GF-D8 (cell line): ENCODE results near the gene NGEF.

Source experiments
- DNase-seq: peaks from one replicate; lab custom pipeline; 2025; lab: John Stamatoyannopoulos, UW

NGEF gene

GRCh38 chr2:232970051-232970450 is 43.0 kb downstream of the NGEF start:
- DNase-seq = no peak

GRCh38 chr2:232967474-232967873 is 45.6 kb downstream of the NGEF start:
- DNase-seq = no peak

DNA sequence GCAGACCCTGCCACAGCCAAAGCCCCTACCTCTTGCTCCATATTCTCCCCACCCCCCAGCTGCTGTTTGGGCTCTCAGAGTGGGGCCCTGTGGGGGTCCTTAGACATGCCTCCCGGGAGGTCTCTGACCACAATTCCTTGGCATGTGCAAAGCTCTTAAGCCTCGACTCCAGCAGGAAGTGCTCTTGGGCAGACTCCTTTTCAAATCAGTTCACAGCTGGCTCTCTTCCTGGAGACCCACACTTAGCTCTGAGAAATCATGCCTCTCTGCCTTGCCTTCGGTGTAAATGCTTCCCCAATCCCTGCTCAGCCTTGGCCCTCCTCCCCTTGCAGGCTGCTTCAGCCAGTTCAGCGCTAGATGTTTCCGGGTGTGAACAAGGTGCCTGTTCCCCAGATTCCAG is 46.9 kb downstream of the NGEF start:
- DNase-seq = no peak

DNA sequence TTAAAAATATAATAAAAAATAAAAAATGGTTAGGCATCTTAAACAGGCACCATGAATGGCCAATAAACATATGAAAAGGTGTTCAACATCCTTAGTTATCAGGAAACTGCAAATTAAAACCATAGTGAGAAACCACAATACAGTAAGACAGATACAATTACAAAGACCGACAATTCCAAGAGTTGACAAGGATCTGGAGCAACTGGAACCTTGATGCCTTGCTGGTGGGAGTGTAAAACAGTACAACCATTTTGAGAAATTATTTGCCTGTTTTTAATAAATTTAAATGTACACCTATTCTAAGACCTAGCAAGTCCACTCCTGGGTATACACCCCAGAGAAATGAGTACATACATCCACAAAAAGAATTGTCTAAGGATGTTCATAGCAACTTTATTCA is 49.1 kb downstream of the NGEF start:
- DNase-seq = no peak

DNA sequence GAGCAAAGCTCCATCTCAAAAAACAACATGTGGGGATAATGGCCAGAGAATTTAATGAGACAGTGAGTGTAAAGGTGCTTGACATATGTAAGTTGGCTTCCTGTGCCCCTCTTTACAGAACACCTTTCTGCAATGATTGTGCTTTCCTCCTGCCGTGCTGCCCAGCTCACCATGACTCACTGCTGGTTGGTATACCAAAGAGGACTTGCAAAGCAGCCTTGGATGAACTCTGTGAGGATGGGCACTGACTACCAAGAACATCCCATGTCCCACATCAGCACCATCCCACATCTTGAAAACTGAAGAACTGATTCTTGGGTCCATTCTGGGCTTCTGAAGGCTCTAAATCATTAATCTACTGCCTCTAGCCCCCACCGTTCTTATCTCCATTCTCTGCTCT is 52.2 kb downstream of the NGEF start:
- DNase-seq = no peak

DNA sequence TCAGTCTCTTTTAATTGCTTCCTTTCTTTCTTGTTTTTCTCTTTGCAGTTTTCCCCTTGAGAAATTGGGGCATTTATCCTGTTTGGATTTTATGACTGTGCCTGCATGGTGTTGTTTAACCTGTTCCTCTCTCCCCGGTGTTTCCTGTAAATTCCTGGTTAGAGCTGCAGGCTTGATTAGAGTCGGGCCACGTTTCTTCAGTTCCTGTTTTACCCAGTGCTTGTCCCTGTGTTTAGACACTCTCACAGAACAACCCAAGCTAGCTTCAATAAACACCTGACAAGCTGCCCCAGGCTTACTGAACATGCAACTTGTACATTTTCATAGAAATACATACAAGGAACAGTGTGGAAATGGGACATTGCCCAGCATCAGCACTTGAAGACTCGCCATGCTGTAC is 53.9 kb downstream of the NGEF start:
- no peak for DNase-seq

DNA sequence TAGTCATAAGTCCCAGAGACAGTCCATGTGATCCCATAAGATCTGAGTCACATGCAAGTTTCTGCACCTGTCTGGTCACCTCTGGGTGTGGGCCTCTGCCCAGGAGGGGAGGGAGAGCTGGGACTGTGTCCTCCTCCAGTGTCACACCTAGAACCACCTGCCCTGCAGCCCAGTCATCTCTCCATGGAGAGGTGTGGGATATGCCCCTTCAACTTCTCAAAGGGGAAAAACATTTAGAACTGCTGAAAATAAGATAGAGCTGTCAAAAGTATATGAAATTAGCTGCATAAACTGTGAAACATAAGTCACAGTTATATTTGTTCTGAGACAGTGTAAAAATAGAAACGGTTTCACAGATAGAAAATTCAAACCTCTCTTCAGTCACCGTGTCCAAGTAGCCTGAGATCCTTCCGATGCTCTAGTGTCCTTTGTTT is 55.4 kb downstream of the NGEF start:
- DNase-seq = no peak

DNA sequence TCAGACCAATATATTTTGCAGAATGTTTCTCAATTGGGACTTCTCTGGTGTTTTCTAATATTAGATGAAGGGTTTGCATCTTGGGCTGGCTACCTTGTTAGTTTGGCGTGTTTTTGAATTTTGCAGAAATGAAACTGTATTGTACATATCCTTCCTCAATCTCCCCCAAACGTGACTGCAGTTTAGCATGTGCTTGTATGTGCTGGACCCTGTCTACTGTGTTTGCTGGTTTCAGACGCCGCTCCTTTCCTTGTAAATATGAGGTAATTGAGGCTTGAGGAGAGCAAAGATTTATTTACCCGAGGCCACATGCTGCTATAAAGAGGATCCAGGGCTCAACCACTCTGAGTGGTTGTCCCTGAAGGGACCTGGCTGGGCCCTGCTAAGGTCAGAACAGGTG is 57.2 kb downstream of the NGEF start:
- DNase-seq = no peak

- DNase-seq = no peak
Measured at GRCh38 chr2:232954691-232955090, 58.4 kb downstream of the NGEF start.

DNA sequence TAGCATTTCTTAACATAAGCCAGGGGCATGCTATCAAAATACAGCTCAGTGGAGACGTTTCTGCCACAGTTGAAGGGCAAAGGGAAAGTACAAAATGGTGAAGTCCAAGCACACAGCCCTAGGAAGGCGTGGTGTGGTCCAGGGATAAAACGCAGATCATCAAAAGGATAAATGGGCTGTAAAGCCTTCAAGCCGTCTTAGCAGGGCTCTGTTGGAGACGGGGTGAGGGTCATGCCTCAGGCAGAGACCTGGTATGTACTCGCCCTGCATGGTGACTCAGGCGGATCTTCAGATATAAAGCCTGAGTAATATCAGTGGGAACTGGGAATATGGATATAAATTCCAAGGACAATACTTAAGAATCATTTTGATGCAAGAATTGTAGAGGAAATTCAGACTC is 61.2 kb downstream of the NGEF start:
- DNase-seq = no peak

DNA sequence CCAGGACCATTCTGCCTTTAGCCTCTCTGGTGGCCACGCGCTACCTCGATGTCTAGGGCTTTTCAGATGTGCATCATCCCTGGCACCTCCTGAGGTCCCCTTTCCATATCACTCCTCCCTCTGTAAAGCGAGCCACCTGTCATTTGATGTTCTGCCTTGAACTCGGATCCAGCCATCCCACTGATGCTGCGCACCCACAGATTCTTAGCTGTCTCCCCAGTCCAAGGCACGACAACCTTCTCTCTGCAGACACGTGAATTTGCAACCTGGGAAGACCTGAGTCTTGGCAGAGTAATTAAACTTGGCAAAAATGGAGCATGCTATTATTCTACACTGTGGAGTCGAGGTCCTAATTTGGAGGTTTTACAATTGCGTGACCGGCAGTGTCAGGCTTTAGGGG is 61.9 kb downstream of the NGEF start:
- DNase-seq = no peak

- DNase-seq = no peak
Measured at GRCh38 chr2:232950751-232951150, 62.3 kb downstream of the NGEF start.

DNA sequence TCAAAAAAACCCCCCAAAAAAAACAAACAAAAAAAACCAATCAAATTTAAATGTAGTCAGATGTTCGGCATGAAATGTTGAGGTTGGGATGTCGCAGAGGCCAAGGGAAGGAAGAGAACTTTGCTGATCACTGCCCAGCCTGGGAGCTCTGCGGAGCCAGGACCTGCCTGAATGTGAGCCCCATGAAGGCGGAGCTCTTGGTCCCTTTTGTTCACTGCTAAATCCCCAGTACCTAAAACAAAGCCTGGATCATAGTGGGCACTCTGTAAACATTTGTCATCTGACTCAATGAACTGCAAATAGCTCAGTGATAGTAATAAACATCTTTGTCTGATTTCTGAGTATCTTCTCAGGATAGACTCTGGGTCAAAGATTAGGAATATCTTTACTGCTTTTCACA is 64.0 kb downstream of the NGEF start:
- no peak for DNase-seq

- DNase-seq = no peak
Measured at GRCh38 chr2:232942831-232943230, 70.2 kb downstream of the NGEF start.

DNA sequence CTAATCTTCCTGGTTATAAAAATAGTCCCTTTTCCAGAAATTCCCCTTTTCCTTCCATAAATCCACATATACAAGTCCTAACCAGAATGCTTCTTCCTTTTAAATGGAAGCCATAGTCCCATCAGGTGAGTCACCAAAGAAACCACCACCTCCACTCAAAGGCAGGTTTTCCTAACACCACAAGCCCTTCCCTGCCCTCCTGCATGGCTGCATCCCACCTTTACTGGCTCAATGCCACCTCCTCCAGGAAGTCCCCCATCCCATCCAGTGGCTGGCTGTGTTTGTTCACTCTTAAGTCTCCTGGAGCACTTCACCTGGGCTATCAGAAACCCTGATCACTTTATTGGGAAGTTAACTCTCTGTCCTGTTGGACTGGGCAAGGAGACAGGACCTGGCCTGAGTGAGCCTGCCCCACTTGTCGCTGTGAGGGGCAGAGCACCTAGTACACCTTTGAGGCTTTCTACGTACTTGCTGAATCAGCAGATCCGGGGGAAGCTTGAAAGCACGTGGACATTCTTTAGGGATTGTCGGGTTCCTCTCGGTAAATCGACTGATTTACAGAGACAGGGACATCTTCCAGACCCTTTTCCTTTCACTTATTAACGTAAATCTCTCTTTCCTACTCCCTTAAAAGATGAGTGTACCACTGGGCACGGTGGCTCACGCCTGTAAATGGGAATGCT is 71.0 kb downstream of the NGEF start:
- no peak for DNase-seq

DNA sequence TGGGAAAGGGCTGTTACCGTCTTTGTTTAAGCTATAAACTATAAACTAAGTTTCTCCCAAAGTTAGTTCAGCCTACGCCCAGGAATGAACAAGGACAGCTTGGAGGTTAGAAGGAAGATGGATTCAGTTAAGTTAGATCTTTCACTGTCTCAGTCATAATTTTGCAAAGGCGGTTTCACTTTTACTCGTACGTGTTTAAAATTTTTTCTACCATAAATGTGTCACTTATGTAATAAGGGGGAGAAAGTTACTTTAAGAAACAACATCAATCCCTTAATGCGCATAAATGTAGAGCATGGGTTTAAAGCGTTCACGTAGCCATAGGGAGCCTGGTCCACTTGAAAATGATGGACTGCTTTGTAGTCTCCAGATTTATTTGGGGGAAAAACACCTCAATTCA is 71.7 kb downstream of the NGEF start:
- no peak for DNase-seq

GRCh38 chr2:232940724-232941123 is 72.3 kb downstream of the NGEF start:
- DNase-seq = no peak

- no peak for DNase-seq
Measured at GRCh38 chr2:232937278-232937906, 75.7 kb downstream of the NGEF start.

DNA sequence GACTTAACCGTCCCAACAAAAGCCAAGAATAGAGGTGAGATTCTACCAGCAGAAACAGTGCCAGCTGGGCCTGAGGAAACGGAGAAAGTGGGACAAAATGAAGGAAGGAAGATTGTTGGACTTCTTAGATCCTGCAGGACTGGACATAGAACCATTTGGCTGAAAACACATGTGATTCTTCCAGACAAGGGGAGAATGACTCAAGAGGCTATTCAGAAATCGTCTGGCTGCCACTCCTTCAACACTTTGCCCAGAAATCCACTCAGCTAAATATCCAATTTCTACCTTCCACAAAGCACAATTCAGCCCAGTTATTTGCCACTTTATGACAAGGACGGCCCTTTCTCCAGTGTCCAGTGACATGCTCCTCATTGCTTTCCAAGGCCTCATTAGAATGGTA is 81.4 kb downstream of the NGEF start:
- no peak for DNase-seq

- DNase-seq = no peak
Measured at GRCh38 chr2:232930059-232930400, 83.0 kb downstream of the NGEF start.

GRCh38 chr2:232929303-232930058 is 83.6 kb downstream of the NGEF start:
- no peak for DNase-seq

DNA sequence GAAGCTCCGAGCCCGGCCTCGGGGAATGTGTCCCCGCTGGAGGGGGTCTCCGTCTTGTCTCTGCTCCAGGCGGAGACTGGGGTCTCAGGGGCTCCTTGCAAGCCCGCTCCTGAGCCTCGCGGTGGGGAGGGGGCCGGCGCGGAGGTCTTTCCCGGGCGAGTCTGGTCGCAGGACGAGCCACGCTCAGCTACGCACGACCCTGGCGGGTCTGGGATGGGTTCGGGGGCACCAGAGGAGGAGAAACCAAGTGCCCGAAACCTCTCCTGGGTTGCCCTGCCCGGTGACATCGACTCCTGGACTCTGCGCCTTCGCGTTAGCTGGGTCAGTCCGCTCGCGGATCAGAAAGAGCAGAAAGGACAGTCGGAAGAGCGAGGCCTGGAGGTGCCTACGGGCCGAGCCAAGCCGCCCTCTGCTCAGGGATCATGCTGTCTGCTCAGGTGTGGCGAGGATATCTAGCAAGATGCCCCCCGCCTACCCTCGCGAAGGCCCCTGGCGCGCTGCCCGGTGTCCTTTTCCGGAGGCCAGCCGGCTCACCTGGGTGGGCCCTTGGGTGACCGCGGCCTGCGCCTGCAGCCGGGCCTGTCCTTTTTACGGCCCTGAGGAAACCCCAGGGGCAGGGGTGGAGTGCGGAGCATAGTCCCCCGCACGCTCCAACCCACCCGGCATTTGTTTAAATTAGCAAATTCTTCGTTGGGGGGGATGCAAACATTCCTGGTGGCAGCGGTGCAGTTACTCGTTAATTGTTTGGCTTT is 84.3 kb downstream of the NGEF start:
- DNase-seq = no peak
